ENCODE results near the gene NOXA1.
"Not testable (repeated sequence)": the region's sequence is repeated elsewhere in the genome, so short reads cannot be mapped to it uniquely, and the experiment has no call there.

The NOXA1 gene

GRCh38 chr9:137422604-137423513 is at the start of gene NOXA1, which contains the start of gene EXD3:
TSS of gene NOXA1 (plus strand) at chr9:137423393. CDS start at chr9:137423530, 137 bp downstream.
TSS of gene EXD3 (minus strand) at chr9:137423162. CDS start at chr9:137395357, 27,805 bp downstream.
- Mint-ChIP-seq H3K4me3 (peak within 1 kb of the TSS; percentile 94), H3K36me3 (ENCODE audit: low read depth) (no peaks in the 10 kb centered on the region), H3K9me3 (no peaks in the 10 kb centered on the region), H3K4me1 (ENCODE audit: low read depth) (peaks cover 9% of the 10 kb centered on the region), H3K27ac (peak within 1 kb of the TSS; percentile 41), H3K27me3 (ENCODE audit: low read depth) (peaks cover 9% of the 10 kb centered on the region)
- DNase-seq (ENCODE audit: low spot score) = peak; percentile 92

GRCh38 chr9:137373611-137373980 is 49.6 kb upstream of the NOXA1 start:
- no peaks in the 10 kb centered on the region for H3K27me3 Mint-ChIP-seq (ENCODE audit: low read depth)
- H3K9me3 Mint-ChIP-seq = no peaks in the 10 kb centered on the region
- no peak for DNase-seq (ENCODE audit: low spot score)

GRCh38 chr9:137374131-137374845 is 48.9 kb upstream of the NOXA1 start:
- Mint-ChIP-seq H3K27ac (no peak overlapping the region), H3K36me3 (ENCODE audit: low read depth) (no peaks in the 10 kb centered on the region), H3K9me3 (no peaks in the 10 kb centered on the region), H3K27me3 (ENCODE audit: low read depth) (no peaks in the 10 kb centered on the region), H3K4me1 (ENCODE audit: low read depth) (no peaks in the 10 kb centered on the region), H3K4me3 (no peak overlapping the region)
- DNase-seq (ENCODE audit: low spot score) = no peak

More at GRCh38 chr9:137373611-137373980, 49.6 kb upstream of the NOXA1 start:
- no peak overlapping the region for H3K4me3 Mint-ChIP-seq
- H3K4me1 Mint-ChIP-seq (ENCODE audit: low read depth) = no peaks in the 10 kb centered on the region
- no peaks in the 10 kb centered on the region for H3K36me3 Mint-ChIP-seq (ENCODE audit: low read depth)
- H3K27ac Mint-ChIP-seq = no peak overlapping the region

- Mint-ChIP-seq H3K4me1 (ENCODE audit: low read depth) (no peaks in the 10 kb centered on the region), H3K27ac (no peak overlapping the region), H3K9me3 (no peaks in the 10 kb centered on the region), H3K27me3 (ENCODE audit: low read depth) (no peaks in the 10 kb centered on the region), H3K4me3 (no peak overlapping the region), H3K36me3 (ENCODE audit: low read depth) (no peaks in the 10 kb centered on the region)
- no peak for DNase-seq (ENCODE audit: low spot score)
Measured at GRCh38 chr9:137375321-137376058, 47.7 kb upstream of the NOXA1 start.

- H3K4me1 Mint-ChIP-seq (ENCODE audit: low read depth) = no peaks in the 10 kb centered on the region
- H3K4me3 Mint-ChIP-seq = no peak overlapping the region
- no peaks in the 10 kb centered on the region for H3K9me3 Mint-ChIP-seq
- no peaks in the 10 kb centered on the region for H3K27me3 Mint-ChIP-seq (ENCODE audit: low read depth)
- no peak for DNase-seq (ENCODE audit: low spot score)
- H3K36me3 Mint-ChIP-seq (ENCODE audit: low read depth) = no peaks in the 10 kb centered on the region
- H3K27ac Mint-ChIP-seq = no peak overlapping the region
Measured at GRCh38 chr9:137376386-137376785, 46.8 kb upstream of the NOXA1 start.

- H3K4me1 Mint-ChIP-seq (ENCODE audit: low read depth); H3K27me3 Mint-ChIP-seq (ENCODE audit: low read depth); H3K27ac Mint-ChIP-seq; H3K36me3 Mint-ChIP-seq (ENCODE audit: low read depth); H3K9me3 Mint-ChIP-seq; H3K4me3 Mint-ChIP-seq; DNase-seq (ENCODE audit: low spot score): not testable (repeated sequence)
Measured at GRCh38 chr9:137378688-137379410, 44.3 kb upstream of the NOXA1 start.

GRCh38 chr9:137379761-137380161 is 43.4 kb upstream of the NOXA1 start:
- Mint-ChIP-seq H3K27ac (no peak overlapping the region), H3K36me3 (ENCODE audit: low read depth) (no peaks in the 10 kb centered on the region), H3K27me3 (ENCODE audit: low read depth) (no peaks in the 10 kb centered on the region), H3K4me1 (ENCODE audit: low read depth) (no peaks in the 10 kb centered on the region), H3K9me3 (no peaks in the 10 kb centered on the region), H3K4me3 (no peak overlapping the region)
- no peak for DNase-seq (ENCODE audit: low spot score)

- DNase-seq (ENCODE audit: low spot score) = no peak
- Mint-ChIP-seq H3K4me1 (ENCODE audit: low read depth) (no peaks in the 10 kb centered on the region), H3K36me3 (ENCODE audit: low read depth) (no peaks in the 10 kb centered on the region), H3K27ac (no peak overlapping the region), H3K27me3 (ENCODE audit: low read depth) (no peaks in the 10 kb centered on the region), H3K9me3 (no peaks in the 10 kb centered on the region), H3K4me3 (no peak overlapping the region)
Measured at GRCh38 chr9:137380171-137380570, 43.0 kb upstream of the NOXA1 start.

- no peaks in the 10 kb centered on the region for H3K9me3 Mint-ChIP-seq
- DNase-seq (ENCODE audit: low spot score) = no peak
Measured at GRCh38 chr9:137380606-137381005, 42.6 kb upstream of the NOXA1 start.

GRCh38 chr9:137381501-137382443 is 41.4 kb upstream of the NOXA1 start:
- H3K4me1 Mint-ChIP-seq (ENCODE audit: low read depth) = no peaks in the 10 kb centered on the region
- no peak overlapping the region for H3K4me3 Mint-ChIP-seq
- H3K9me3 Mint-ChIP-seq = no peaks in the 10 kb centered on the region
- H3K27me3 Mint-ChIP-seq (ENCODE audit: low read depth) = no peaks in the 10 kb centered on the region
- no peak overlapping the region for H3K27ac Mint-ChIP-seq
- no peak for DNase-seq (ENCODE audit: low spot score)
- H3K36me3 Mint-ChIP-seq (ENCODE audit: low read depth) = no peaks in the 10 kb centered on the region

More at GRCh38 chr9:137380606-137381005, 42.6 kb upstream of the NOXA1 start:
- H3K27me3 Mint-ChIP-seq (ENCODE audit: low read depth) = no peaks in the 10 kb centered on the region
- no peak overlapping the region for H3K4me3 Mint-ChIP-seq
- no peaks in the 10 kb centered on the region for H3K36me3 Mint-ChIP-seq (ENCODE audit: low read depth)
- H3K27ac Mint-ChIP-seq = no peak overlapping the region
- H3K4me1 Mint-ChIP-seq (ENCODE audit: low read depth) = no peaks in the 10 kb centered on the region

GRCh38 chr9:137382444-137383080 is 40.6 kb upstream of the NOXA1 start:
- H3K36me3 Mint-ChIP-seq (ENCODE audit: low read depth) = no peaks in the 10 kb centered on the region
- no peaks in the 10 kb centered on the region for H3K27me3 Mint-ChIP-seq (ENCODE audit: low read depth)
- no peak overlapping the region for H3K4me3 Mint-ChIP-seq
- H3K27ac Mint-ChIP-seq = no peak overlapping the region
- H3K9me3 Mint-ChIP-seq = no peaks in the 10 kb centered on the region
- DNase-seq (ENCODE audit: low spot score) = no peak
- no peaks in the 10 kb centered on the region for H3K4me1 Mint-ChIP-seq (ENCODE audit: low read depth)

GRCh38 chr9:137383081-137383783 is 40.0 kb upstream of the NOXA1 start:
- H3K9me3 Mint-ChIP-seq = no peaks in the 10 kb centered on the region
- no peaks in the 10 kb centered on the region for H3K27me3 Mint-ChIP-seq (ENCODE audit: low read depth)
- H3K27ac Mint-ChIP-seq = no peak overlapping the region
- no peak overlapping the region for H3K4me3 Mint-ChIP-seq
- H3K4me1 Mint-ChIP-seq (ENCODE audit: low read depth) = no peaks in the 10 kb centered on the region
- DNase-seq (ENCODE audit: low spot score) = no peak
- no peaks in the 10 kb centered on the region for H3K36me3 Mint-ChIP-seq (ENCODE audit: low read depth)

All from T-helper 2 cell treated with Interferon-gamma antibody and Interleukin-4, amounts not matched to agents 5 μg/mL and 100 μg/mL, for 36 hours (primary cell).